HUDEP-2 (cell line): ENCODE measurements around the gene PCSK1.
"Not testable (repeated sequence)": the region's sequence is repeated elsewhere in the genome, so short reads cannot be mapped to it uniquely, and the experiment has no call there.

ENCODE experiments used
- DNase-seq, 76 experiments: peaks; one replicate each; lab custom pipeline; 2025; ENCODE audit not compliant: unreplicated experiment in 76 of 76; lab: John Stamatoyannopoulos, UW

Gene PCSK1

DNA sequence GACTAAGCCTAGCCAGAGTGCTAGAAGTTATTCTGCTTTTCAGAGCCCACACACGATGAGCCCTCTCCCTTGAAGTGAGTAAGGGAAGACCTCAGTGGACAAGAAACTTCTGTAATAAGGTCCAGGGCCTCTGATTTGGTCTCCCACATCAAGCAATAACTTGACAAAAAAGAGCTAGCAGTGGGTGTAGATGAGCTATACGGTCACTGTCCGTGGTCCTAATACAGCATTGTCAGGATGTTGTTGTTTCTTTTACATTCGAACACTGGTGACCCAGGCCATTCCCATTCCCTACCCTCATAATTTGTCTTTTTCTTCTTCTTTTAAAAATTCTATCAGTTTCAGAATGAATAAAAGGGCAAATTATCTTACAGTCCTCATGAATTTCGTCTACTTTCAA, 5.2 kb downstream of the PCSK1 start:
- peak in 1 of 76 experiments; percentile 0 for DNase-seq

DNA sequence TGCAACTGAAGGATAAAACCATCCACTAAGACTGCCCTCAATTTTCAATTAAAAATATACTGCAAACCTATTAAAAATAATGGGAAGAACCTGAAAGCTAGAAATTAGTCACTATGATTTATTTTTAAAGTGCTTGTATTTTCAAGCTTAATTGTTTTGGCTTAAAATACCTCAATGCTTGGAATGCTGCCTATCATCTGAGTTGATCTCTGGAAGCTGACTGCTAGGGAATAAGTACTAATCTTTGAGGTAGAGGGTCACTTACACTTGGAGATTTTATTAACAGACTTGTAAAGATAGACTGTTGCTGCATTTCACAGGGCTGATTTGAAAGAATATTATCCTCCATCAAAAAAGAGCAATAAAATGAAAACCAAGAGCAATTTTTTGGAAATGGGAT, 6.2 kb downstream of the PCSK1 start:
- DNase-seq: no peak

DNA sequence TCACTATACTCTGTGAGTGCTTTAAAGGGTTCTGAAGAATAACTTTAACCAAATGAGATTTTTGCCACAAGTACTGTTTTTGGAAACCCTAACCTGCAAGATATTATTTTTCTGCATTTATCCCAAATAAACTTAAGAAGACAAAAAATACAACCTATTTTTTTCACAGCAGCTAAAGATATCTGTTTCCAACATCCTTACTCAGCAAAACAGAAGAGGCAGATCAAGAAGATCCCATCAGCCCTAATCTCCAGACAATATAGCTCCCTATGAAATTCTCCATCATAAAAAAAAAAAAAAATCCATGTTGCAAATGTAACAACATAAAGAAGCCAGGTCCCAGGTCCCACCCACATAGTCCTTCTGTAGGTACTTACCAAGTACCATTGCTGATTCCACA, 7.6 kb downstream of the PCSK1 start:
- no peak for DNase-seq

DNA sequence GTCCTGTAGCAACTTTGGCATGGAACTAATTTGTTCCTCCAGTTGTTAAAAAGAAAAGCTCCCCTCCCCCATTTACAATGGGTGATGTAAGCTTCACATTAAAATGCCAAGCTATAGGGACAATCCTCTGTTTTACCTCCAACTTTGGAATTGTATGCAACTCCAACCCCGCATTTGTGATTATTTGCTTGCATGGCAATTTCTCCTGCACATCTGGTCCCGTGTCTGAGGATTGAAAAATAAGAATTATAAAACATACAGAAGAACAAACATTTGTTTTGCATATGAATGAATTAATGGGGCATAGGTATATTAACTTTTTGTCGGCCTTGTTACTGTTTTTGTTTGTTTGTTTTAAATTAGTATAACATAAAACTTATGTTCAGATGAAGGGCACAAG, 17.2 kb downstream of the PCSK1 start:
- no peak for DNase-seq

DNA sequence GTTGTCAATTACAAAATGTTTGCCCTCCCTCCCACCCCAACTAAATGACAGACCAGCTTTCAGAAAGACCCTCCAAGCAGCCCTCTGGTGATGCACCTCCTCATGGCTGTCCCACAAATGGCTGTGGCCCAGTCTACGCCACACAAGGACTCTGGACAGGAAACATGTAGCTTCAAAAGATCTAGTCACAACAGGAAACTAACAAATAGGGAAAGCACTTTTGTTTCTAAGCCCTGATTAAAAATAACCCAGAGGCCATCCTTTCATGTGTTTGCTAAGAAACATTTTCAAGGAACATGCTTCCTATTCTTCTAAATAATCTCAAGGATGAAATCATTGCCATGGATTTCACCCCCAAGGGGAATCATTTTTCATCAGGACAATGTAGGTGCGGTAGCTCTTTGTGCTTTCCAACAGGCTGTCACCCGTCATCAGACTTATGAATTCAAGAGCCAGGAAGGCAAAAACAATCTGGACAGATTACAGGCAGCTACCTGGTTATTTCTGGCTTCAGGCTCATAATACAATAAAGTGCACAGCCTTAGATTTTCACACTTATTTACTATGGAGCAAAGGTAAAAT, 20.1 kb downstream of the PCSK1 start:
- DNase-seq: no peak

DNA sequence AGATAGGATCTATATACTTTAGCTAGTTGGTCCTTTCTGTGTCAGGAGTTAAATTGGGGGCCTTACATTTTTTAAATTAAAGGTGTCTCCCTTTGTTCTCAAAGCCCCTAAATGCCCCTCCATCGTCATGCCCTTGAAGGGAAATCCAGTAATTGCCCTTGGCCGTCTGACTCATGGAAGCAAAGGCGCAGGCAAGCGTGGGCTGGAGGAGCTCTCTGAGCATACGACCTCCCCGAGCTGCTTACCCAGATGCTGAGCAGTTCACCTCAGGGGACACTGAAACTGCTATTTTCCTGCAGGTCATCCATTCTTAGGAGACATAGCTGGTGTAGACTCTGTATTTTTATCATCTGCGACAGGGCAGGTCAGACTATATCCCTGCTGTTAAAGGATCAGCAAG, 23.0 kb downstream of the PCSK1 start:
- no peak for DNase-seq

DNA sequence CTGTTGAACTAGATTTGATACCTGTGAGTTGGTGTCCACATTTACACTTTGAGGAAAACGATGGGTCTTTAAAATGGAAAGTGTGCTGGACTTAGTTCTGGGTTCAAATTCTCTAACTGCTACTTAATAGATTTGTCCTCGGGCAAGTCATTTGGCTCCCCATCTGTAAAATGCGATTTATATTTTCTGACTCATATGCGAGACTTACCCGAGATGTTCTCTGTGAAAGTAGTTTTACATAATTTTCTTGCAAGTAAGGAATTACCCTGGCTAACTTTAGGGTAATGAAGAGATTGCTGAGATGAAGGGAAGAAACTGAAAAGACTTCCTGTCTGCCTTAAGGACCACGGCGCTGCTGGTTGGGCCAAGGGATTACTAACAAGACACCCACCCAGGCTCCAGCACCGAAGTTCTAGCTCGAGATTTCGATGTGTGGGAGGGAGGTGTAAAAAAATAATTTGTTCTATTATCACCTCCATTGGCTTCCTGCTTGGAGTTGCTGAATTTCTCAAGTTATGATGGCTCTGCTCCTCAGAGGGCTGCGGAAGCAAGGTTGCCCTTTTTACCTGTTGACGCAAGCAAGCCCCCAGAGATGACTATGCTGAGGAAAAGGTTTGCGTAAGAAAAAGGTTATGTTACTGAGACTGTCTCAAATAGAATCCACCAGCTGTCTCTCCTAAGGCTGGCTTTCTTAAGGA, 24.1 kb downstream of the PCSK1 start:
- no peak for DNase-seq

DNA sequence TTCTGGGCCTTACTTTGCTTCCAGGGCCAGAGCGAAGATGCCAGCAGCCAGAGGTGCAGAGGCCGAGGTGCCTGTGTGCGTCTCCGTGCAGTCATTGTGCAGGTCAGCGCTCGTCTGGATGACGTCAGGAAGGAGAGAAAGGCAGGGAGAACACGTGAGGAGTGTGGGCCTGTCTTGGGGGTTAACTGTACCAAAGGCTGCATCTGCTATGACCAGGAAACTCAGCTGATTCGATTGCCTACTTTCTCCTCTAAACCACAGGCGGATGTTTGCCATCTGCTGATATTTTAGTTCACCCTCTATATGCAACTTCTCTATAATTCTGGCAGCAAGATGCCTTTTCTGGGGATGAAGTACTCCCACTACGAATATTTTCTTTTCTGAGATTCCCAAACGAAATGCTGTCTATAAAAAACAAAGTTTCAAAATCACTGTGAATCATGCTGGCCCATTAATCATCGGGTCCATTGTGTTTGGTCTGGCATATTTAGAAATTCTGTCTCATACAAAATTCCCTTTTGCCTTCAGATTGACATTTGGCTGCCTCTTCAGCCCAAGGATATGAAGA, 24.8 kb downstream of the PCSK1 start:
- no peak for DNase-seq

DNA sequence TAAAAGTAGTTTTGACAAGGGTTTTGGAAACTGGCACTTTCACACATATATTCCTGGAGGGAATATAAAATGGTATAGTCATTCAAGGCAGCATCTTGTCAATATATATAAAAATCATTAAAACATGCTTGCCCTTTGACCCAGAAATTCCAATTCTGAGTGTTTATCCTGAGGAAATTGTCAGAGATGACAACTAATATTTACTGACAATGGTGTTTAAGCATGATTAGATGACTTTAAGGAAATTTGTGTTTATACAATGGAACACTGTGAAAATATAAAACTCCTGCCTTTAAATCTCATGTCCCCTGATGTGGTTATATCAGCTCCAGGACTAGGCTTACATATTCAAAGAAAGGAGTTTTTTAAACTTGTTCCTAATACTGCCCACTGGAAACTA, 25.6 kb downstream of the PCSK1 start:
- no peak for DNase-seq

DNA sequence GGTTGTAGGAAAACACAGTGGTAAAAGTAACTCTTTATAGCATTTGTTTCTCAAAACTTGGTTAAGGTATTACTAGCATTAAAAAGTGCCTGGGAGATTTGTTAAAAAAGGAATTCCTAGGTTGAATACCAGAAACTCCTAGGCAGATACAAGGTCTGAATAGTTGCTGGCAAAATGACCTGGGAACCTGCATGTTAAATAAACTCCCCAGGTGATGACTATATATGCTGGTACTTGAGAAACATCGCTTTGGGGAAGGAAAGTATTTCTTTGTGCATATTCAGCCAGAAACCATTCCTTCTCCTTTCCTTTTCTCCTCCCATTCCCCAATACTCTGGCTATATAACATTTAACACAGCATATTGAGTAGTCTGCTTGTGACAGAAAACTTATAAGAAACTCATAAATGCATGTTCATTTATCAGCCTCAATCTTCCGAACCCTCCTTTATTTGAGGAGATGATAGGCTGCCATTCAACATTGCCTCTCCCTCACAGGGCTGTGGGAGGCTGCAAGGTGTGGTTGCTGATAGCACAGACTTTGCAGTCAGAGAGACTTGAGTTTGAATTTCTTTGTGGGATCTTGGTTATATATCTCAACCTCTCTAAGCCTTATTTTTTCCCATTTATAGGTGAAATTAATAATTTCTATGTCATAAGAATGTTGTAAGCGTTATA, 28.7 kb downstream of the PCSK1 start:
- DNase-seq: peak in 72 of 76 experiments; percentile 2 to 84 (median 52)

DNA sequence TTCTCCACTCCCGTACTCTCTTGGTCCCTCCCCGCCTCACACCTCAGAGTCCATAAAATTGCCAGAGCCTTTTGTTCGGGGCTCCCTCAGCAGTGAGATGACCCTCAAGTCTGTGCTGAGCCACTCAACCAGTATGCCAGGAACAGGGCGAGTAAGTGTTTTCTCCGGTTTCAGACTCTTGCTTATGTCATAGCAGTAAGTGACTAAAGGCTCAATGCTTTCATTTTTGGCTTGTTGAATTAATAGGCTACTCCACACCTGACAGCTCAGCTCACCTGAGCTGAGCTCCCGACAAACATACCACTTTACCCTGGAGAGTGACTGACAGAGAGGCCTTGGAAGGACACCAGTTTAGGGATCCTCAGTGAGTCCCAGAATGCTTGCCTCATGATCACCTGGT, 30.5 kb downstream of the PCSK1 start:
- DNase-seq: no peak

DNA sequence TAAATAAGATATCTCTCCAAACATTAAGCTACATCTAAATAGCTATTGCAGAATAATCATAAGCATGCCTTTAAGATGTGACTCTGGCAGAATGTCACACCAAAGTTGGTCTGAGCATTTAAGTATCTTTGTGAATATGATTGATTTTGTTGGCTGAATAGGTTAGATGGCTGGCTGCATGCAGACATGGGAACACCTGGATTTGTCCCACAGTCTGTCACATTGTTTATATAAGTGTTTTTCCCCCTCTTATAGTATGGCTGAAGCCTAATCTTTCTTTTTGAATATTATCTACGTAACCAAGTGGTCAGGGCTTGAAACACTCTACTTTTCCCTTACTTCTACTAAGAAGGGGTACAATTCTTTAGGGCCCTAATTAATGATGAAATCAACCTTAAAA, 36.2 kb downstream of the PCSK1 start:
- DNase-seq: no peak

DNA sequence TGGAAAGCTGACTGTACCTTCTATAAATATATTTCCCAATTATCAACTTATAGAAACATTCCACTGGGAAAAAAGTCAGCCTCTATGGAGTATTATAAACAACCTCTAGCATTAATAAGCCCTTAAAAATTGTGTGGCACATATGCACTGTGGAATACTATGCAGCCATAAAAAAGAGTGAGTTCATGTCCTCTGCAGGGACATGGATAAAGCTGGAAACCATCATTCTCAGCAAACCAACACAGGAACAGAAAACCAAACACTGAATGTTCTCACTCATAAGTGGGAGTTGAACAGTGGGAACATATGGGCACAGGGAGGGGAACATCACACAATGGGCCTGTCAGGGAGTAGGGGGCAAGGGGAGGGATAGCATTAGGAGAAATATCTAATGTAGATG, 37.8 kb downstream of the PCSK1 start:
- not testable (repeated sequence) for DNase-seq

DNA sequence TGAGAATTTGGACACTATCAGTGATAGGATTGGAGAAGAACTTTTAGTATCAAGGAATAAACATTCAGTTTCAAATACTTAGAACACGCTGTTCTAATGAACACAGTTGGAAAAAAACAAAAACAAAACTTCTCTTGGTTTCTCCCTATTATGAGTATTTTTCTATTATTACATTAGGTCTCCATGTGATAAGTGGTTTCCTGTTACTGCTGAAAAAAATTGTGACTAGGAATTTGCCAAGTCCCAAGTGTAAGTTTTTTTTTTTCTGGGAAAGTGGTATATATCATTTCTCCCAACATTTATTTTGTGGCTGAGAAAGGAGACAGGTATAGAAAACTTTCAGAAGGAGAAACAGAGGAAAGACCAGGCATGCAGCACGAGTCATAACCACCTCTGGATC, 41.1 kb downstream of the PCSK1 start:
- DNase-seq: no peak

DNA sequence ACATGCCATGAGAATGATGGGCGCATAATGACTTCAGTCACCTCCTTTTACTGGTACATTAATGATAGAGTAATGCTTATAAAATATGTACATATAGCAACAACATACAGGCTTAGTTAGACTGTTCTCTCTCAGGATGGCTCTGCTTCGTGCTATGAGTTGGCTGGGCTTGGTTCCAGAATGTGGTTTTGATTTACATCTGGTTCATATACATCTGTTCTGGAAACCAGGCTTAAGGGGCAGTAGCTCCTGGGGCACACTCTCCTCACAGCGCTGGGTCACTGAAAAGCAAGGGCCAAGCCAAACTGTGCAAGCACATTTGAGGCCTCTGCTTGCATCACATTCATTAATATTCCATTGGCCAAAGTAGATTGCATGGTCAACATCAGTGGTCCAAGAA, 44.9 kb downstream of the PCSK1 start:
- no peak for DNase-seq

DNA sequence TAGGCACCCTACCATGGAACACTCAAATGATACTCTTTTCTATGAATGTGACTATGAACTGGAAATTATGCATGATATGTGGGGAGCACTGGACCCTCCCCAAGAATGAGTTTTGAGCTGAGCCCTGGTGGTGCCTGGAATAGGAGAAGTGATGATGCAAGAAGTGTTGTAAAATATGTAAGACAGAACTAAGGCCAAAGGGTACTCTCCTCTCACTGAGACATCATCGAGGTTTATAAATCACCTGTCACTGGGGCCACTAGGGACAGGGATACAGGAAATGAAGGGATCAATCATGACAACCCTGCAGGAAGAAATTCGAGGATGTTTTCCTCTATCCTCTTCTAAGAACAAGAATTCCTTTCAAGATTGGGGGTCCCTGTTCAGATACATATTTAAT, 45.4 kb downstream of the PCSK1 start:
- no peak for DNase-seq

DNA sequence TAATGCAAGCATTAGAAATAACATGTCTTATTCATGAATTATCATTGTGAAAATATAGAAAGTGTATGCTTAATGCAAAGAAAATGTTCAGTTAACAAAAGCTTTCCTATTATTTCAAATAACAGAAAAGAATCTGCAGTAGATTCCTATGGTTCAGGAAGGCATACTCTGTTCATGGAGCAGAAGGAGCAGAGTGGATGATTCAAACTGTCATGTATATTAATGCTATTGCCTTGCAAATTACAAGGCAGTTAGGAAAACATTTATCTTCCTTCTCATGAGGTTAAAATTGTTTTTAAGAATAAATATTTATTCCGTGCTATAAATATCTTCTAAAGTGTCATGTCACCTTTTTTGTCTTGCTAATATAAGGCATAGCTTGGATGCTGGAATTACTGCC, 47.5 kb downstream of the PCSK1 start:
- DNase-seq: no peak

DNA sequence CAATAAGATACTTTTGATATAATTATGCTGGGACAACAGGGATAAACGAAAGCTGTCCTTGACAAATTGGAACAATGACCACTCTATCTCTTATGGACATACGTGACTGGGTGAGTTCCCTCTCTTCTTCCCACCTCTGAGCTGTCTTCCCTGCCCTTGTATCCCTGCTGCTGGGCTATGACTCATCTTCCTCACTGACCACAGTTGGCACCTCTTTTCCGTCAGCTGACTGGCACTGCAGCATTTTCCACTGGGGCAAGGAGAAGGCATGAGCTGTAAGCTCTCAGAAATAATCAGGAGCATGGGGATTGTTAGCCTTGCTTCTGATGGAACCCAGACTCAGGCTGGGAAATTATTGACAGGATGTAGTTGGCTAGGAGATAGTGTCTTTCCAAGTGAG, 48.7 kb downstream of the PCSK1 start:
- DNase-seq: no peak

DNA sequence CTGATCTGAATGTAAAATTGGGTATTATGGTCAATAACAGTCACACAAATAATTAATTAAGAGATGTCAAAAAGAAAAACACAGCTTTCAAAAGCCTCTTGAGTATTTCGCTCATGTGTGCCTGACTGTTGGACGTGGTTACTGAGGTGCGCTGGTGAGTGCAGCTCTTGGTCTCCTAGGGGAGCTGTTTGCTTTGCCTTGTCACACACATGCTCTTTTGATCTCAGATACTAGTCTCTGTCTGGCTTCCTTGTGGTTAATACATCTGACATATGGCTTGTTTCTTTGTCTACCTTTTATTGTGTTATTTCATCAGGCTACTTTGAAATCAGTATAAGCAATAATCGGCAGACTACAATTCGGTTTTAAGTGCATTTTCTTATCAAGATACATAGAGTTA, 51.5 kb downstream of the PCSK1 start:
- DNase-seq: peak in 1 of 76 experiments; percentile 1

DNA sequence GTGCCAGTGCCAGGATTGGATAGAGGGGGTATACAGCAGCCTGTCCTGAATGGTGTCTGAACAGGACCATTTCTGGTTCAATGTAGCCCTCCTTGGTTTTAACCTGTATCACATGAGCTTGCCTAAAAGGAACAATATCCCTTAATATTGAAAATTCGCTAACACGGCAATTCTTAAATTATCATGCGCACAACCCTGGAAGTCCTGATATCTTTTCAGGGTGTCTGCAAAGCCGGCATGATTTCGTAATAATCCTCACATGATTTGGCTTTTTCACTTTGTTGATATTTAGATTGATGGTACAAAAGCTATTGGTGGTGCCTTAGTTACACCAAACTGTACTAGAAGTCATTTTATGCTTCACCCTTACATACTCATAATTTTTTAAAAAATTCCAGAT, 53.2 kb downstream of the PCSK1 start:
- DNase-seq: no peak

DNA sequence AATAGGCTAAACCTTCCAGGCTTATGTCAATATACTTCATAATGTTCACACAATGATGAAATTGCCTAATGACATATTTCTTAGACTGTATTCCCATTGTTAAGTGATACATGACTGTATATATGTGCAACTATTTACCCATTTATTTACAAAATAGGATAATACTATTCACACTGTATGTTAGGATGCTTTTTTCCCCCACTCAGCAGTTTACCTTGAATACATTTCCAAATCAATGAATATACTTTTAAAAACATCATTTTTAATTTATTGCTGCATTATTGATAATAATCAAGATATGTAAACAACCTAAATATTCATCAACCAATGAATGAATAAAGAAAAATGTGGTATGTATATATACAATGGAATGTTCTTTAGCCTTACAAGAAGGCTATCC, 55.5 kb downstream of the PCSK1 start:
- DNase-seq: no peak

DNA sequence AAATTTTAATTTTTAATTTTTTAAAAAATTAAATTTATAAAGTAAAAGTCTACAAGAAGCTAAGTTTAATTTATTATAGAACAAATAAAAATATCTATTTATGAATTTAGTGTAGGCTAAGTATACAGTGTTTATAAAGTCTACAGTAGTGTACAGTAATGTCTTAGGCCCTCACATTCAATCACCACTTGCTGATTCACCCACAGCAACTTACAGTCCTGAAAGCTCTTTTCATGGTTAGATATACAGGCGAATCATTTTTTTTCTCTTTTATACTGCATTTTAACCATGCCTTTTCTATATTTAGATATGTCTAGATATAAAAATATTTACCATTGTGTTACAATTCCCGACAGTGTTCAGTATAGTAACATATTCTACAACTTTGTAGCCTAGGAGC, 55.9 kb downstream of the PCSK1 start:
- DNase-seq: no peak
